MCF 10A (cell line): ENCODE results near the gene ARHGAP22. TPM values are rescaled to one million over a fixed set of nuclear protein-coding genes. Genes with fewer than 3 reads are reported as not detected.

ENCODE experiments used
- BruUV-seq: library from RNA; stranded (reverse); fragments of 400-500 nt; replicated peaks from 2 replicates; lab custom pipeline; 2021; lab: Mats Ljungman, UMichigan
- CTCF ChIA-PET: fragments of 300-600 bp; sonication (Branson Sonifier 250); formaldehyde crosslinking; extraction: SDS; loops from one replicate; lab custom pipeline; 2021; ENCODE audit warnings: antibody characterized with exemption, inconsistent platforms; lab: Yijun Ruan, JAX
- POLR2A ChIA-PET: fragments of 300-600, 350-650 bp; sonication (Branson Sonifier 250); formaldehyde crosslinking; extraction: SDS; loops from one replicate; lab custom pipeline; 2020; ENCODE audit warnings: antibody characterized with exemption, inconsistent platforms; lab: Yijun Ruan, JAX
- DNase-seq: peaks from one replicate; pipeline ENCODE4 v3.0.0-alpha.2; 2018; ENCODE audit not compliant: unreplicated experiment
- H3K27ac Mint-ChIP-seq: one replicate; pipeline ENCODE4 v1.8.0; 2022; ENCODE audit warnings: mild to moderate bottlenecking, low read depth, mixed read lengths; ENCODE audit not compliant: unreplicated experiment
- H3K27me3 Mint-ChIP-seq: one replicate; pipeline ENCODE4 v1.8.0; 2022; ENCODE audit warnings: mixed read lengths; ENCODE audit not compliant: insufficient read depth, unreplicated experiment
- H3K36me3 Mint-ChIP-seq: one replicate; pipeline ENCODE4 v1.8.0; 2022; ENCODE audit warnings: mild to moderate bottlenecking, moderate library complexity, mixed read lengths; ENCODE audit not compliant: insufficient read depth, unreplicated experiment
- H3K4me1 Mint-ChIP-seq: one replicate; pipeline ENCODE4 v1.8.0; 2022; ENCODE audit warnings: mixed read lengths; ENCODE audit not compliant: insufficient read depth, unreplicated experiment
- H3K4me3 Mint-ChIP-seq: one replicate; pipeline ENCODE4 v1.8.0; 2022; ENCODE audit warnings: mild to moderate bottlenecking, moderate library complexity, mixed read lengths; ENCODE audit not compliant: unreplicated experiment
- H3K9me3 Mint-ChIP-seq: one replicate; pipeline ENCODE4 v1.8.0; 2022; ENCODE audit warnings: mixed read lengths; ENCODE audit not compliant: unreplicated experiment
- intact Hi-C: fragments of 100-400 bp; cut with micrococcal nuclease; formaldehyde crosslinking; loops from 2 replicates; pipeline ENCODE4 v1.14.1; 2022
- total RNA-seq: library from RNA; stranded (reverse); gene quantifications from 2 replicates; pipeline ENCODE4 v1.2.3, GENCODE V29; 2022
- TF ChIP-seq, protein P1 (sequence below): fragments of 200-600 bp; IDR thresholded peaks from one replicate; pipeline ENCODE4 v1.8.0; 2022; ENCODE audit warnings: antibody characterized with exemption, mild to moderate bottlenecking; ENCODE audit not compliant: unreplicated experiment

The ARHGAP22 gene
- total RNA-seq, 1 experiment from 2014 or later, result 6.3 TPM

DNA sequence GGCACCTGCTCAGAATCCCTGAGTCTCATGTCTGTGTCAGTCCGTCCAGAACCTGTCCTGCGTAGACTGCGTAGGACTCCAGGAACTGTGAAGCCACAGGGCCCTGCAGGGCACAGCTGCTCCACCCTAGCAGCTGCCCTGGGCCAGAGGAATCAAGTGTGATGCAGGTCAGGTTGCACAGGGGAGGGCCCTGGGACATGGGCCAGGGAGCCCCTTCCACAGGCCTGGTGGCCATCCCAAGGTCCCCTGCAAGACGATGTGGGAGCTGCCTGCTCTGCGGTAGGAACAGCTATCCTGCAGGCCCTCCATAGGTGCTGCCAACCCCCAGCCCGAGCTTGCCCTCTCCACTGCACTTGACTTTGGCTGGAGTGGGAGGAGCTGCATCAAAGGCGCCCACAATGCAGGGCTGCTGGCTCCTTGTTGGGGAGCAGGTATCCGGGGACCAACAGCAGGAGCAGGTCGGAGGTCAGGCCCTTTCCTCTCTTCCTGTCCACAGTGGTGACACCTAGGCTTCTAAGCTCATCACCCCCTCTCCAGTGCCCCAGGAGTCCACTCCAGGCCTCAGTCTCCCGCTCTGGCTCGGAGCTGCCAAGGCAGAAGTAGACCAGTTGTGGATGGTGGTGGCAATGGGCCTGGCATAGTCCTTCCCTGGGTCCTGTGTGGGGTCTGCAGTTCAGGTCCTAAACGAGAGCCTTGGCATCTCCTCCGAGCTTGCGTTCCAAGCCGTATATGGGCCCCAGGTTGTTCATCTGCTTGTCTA, 149.3 kb downstream of the ARHGAP22 start:
- CTCF ChIA-PET, result interaction anchor here (0.9 to 1.4 kb wide), 3 partner anchors 10 to 92 kb away, joined by 4 to 5 read pairs (median 5); no protein-coding TSS in a partner anchor
- intact Hi-C loops, result no loop called here

DNA sequence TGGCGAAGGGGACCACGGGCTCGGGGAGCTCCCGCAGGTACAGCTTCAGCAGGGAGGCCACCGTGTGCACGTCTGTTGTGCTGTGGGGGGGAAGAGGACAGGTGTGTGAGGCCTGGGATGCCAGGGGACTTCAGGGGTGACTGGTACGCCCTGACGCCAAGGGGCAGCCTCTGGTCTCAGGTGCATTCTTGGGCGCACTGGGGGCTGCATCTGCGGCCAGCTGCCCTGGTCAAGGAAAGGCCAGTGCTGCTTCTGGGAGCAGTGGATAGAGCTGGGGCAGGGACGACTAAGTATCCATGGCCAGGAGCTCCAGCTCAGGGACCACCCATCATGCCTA, 149.8 kb downstream of the ARHGAP22 start:
- POLR2A ChIA-PET, result interaction anchor here (0.6 kb wide), 2 partner anchors 155 to 226 kb away, joined by 3 read pairs; no protein-coding TSS in a partner anchor
- no peak overlapping the region for H3K27ac Mint-ChIP-seq
- intact Hi-C loops, result no loop called here

More for the DNA sequence above, 149.3 kb downstream of the ARHGAP22 start:
- no peak overlapping the region for H3K27ac Mint-ChIP-seq
- DNase-seq, result no peak
- H3K27me3 Mint-ChIP-seq, result no peaks in the 10 kb centered on the region
- no peaks in the 10 kb centered on the region for H3K9me3 Mint-ChIP-seq
- H3K4me1 Mint-ChIP-seq, result no peaks in the 10 kb centered on the region
- no peak overlapping the region for H3K4me3 Mint-ChIP-seq
- POLR2A ChIA-PET, result interaction anchor here (0.6 kb wide), 2 partner anchors 156 to 226 kb away, joined by 3 read pairs; no protein-coding TSS in a partner anchor
- no TSS peak for BruUV-seq
- H3K36me3 Mint-ChIP-seq, result no peaks in the 10 kb centered on the region
- TF ChIP-seq, protein P1, sequence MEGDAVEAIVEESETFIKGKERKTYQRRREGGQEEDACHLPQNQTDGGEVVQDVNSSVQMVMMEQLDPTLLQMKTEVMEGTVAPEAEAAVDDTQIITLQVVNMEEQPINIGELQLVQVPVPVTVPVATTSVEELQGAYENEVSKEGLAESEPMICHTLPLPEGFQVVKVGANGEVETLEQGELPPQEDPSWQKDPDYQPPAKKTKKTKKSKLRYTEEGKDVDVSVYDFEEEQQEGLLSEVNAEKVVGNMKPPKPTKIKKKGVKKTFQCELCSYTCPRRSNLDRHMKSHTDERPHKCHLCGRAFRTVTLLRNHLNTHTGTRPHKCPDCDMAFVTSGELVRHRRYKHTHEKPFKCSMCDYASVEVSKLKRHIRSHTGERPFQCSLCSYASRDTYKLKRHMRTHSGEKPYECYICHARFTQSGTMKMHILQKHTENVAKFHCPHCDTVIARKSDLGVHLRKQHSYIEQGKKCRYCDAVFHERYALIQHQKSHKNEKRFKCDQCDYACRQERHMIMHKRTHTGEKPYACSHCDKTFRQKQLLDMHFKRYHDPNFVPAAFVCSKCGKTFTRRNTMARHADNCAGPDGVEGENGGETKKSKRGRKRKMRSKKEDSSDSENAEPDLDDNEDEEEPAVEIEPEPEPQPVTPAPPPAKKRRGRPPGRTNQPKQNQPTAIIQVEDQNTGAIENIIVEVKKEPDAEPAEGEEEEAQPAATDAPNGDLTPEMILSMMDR, result no peak

DNA sequence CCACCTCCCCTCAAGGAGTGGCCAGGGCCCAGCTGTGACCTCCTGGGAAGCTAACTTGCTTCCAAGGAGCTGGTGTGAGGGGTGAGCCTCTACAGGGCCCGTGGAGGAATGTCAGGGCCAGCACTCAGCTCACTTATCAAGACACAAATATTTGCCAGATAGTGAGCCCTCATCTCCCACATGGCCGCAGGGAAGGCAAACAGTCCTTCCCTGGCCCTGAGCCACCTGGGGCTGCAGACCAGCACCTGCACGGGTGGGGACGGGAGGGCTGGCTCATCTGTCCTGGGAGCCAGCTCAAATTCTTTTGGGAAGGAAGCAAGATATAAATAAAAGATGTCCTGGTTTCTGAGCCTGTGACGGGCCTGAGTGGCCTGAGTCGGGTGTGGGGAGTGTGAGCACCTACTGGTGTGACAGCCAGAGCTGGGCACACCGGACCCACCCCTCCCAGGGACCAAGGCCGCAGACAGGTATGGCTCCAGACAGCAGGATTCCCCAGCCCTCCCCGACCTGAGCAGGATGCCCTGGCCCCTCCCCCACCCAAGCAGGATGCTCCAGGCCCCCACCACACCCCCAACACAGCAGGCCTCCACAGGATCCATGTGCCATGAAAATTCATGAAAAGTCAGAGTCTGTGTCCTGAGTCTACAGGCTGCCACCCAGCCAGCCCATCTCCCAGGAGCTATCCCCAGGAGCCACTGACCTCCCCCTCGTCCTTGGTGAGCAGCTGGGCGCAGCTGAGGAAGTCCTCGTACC, 150.4 kb downstream of the ARHGAP22 start:
- no TSS peak for BruUV-seq
- TF ChIP-seq, protein P1, result no peak
- intact Hi-C loops, result no loop called here
- Mint-ChIP-seq H3K9me3 (no peaks in the 10 kb centered on the region), H3K27me3 (no peaks in the 10 kb centered on the region), H3K4me1 (no peaks in the 10 kb centered on the region), H3K27ac (no peak overlapping the region), H3K36me3 (no peaks in the 10 kb centered on the region), H3K4me3 (no peak overlapping the region)
- DNase-seq, result no peak
- POLR2A ChIA-PET, result interaction anchor here (0.6 to 0.7 kb wide), 3 partner anchors 14 to 227 kb away, joined by 3 read pairs; no protein-coding TSS in a partner anchor
- CTCF ChIA-PET, result interaction anchor here (1.3 kb wide), 1 partner anchor 9 kb away, joined by 5 read pairs; no protein-coding TSS in a partner anchor

More for the DNA sequence above, 149.8 kb downstream of the ARHGAP22 start:
- H3K36me3 Mint-ChIP-seq, result no peaks in the 10 kb centered on the region
- TF ChIP-seq, protein P1, result no peak
- CTCF ChIA-PET, result interaction anchor here (0.9 to 1.4 kb wide), 3 partner anchors 9 to 92 kb away, joined by 4 to 5 read pairs (median 5); no protein-coding TSS in a partner anchor
- H3K9me3 Mint-ChIP-seq, result no peaks in the 10 kb centered on the region
- no TSS peak for BruUV-seq
- no peak for DNase-seq
- no peaks in the 10 kb centered on the region for H3K4me1 Mint-ChIP-seq
- H3K4me3 Mint-ChIP-seq, result no peak overlapping the region
- no peaks in the 10 kb centered on the region for H3K27me3 Mint-ChIP-seq
